Keratinocyte (primary cell): ENCODE results near the gene THOC2.

Source experiments
- EZH2 ChIP-seq: IDR thresholded peaks from one replicate; pipeline ENCODE4 v1.6.1; 2012; ENCODE audit warnings: inconsistent platforms, mild to moderate bottlenecking, low read length, moderate library complexity
- TF ChIP-seq, protein P1 (sequence below), 3 experiments: IDR thresholded peaks in 1 of 3; conservative IDR thresholded peaks in 1 of 3; optimal IDR thresholded peaks in 1 of 3; 2 replicates in 2 of 3; 3 replicates in 1 of 3; pipeline versions ENCODE3 to v1.5.1; 2011; ENCODE audit warnings: low read length in 3 of 3, mild to moderate bottlenecking in 3 of 3, moderate library complexity in 2 of 3, control low read depth in 1 of 3, inconsistent platforms in 1 of 3; ENCODE audit not compliant: insufficient read depth in 2 of 3; ENCODE audit errors: extremely low read depth in 1 of 3

DNA sequence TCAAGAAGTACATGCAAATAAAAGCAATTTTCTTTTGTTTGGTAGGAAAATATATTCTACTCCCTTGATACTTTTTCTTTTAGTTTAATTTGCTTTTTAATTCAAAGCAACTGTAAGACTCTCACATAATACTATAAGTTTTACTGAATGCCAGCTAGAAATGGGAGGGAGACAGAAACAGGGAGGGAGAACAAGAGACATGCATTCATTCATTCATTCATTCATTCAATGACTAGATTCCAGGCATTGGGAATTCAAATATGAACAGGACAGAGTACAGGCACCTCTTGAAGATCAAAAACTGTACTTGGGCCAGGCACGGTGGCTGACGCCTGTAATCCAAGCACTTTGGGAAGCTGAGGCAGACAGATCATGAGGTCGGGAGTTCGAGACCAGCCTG, 85.6 kb downstream of the THOC2 start:
- TF ChIP-seq, protein P1, sequence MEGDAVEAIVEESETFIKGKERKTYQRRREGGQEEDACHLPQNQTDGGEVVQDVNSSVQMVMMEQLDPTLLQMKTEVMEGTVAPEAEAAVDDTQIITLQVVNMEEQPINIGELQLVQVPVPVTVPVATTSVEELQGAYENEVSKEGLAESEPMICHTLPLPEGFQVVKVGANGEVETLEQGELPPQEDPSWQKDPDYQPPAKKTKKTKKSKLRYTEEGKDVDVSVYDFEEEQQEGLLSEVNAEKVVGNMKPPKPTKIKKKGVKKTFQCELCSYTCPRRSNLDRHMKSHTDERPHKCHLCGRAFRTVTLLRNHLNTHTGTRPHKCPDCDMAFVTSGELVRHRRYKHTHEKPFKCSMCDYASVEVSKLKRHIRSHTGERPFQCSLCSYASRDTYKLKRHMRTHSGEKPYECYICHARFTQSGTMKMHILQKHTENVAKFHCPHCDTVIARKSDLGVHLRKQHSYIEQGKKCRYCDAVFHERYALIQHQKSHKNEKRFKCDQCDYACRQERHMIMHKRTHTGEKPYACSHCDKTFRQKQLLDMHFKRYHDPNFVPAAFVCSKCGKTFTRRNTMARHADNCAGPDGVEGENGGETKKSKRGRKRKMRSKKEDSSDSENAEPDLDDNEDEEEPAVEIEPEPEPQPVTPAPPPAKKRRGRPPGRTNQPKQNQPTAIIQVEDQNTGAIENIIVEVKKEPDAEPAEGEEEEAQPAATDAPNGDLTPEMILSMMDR (optimal IDR thresholded peaks at IDR 0.05 in 1 of 3, IDR thresholded peaks at IDR 0.05 in 1 of 3, conservative IDR thresholded peaks at IDR 0.05 in 1 of 3; ENCODE audit: extremely low read depth in 1 of 3, insufficient read depth in 2 of 3, low read length in 3 of 3), result no peak
- TF ChIP-seq EZH2, result no peak
